ENCODE data around the gene TRA2B.

TRA2B gene

GRCh38 chr3:185878920-185879319 lies 58.9 kb downstream of the TRA2B start:
- no peak for DNase-seq (ENCODE audit: low read depth in 1 of 2, low spot score in 1 of 2)

- no peak for DNase-seq (ENCODE audit: low read depth in 1 of 2, low spot score in 1 of 2)
These were observed 63.7 kb downstream of the TRA2B start for GRCh38 chr3:185874119-185874518.

- DNase-seq (ENCODE audit: low read depth in 1 of 2, low spot score in 1 of 2): no peak
These were observed 70.2 kb downstream of the TRA2B start for GRCh38 chr3:185867650-185868049.

DNA sequence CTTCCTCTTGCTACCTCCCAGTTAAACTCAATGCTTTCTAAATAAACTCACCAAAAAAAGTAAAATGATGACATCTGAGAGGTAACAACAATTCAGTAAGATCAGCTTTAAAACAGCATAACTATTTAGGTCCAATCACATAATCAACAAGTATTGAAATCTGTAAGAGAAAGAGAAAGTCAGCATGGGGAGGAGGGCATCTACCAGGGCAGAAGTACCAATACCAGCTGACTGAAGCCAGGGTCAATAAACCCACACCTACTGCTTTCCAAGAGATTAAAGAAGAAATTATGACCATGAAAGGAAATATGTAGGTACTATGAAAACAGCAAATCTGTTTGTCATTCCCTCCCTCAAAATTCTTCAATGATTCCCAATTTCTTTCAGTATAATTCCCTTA lies 70.8 kb downstream of the TRA2B start:
- DNase-seq (ENCODE audit: low read depth in 1 of 2, low spot score in 1 of 2): no peak

DNA sequence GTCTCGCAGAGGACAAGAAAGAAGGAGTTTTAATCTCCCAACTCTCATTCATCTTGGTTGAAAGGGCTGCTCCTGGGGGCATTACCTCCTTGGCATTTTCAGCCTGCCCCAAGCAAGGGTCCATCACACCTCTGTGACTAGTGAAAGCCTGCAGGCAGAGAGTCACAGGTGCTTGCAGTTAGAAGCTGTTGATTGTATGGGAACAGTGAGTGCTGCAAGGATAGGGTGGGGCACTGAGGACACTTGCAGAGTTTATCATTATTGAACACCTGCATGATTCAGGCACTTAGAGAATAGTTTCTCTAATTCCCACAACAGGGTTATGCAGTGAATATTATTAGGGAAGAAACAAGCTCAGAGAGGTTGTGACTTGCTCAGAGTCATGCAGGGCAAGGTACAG lies 71.3 kb downstream of the TRA2B start:
- no peak for DNase-seq (ENCODE audit: low read depth in 1 of 2, low spot score in 1 of 2)
